ENCODE data around the gene PAX2. TPM values are rescaled to one million over a fixed set of nuclear protein-coding genes. Genes with fewer than 3 reads are reported as not detected.

PAX2 gene
- total RNA-seq, 1 experiment from 2014 or later = not detected

- Histone ChIP-seq H3K9me2 (ENCODE audit: insufficient read depth) (no peaks in the 10 kb centered on the region), H3K9me3 (ENCODE audit: insufficient read depth, low read depth) (no peaks in the 10 kb centered on the region), H4K20me1 (ENCODE audit: insufficient read depth) (no peaks in the 10 kb centered on the region), H3K4me2 (no peak overlapping the region), H3K27me3 (ENCODE audit: insufficient read depth, low read depth) (peaks cover 41% of the 10 kb centered on the region), H3K27ac (no peak overlapping the region), H2AFZ (no peak overlapping the region), H3K4me1 (replicated peaks; ENCODE audit: insufficient read depth) (no peaks in the 10 kb centered on the region), H3K79me2 (ENCODE audit: low read depth) (no peaks in the 10 kb centered on the region), H3F3A (ENCODE audit: insufficient read depth, low read depth) (no peaks in the 10 kb centered on the region), H3K4me3 (no peak overlapping the region), H3K36me3 (ENCODE audit: low read depth) (no peaks in the 10 kb centered on the region)
- intact Hi-C loops (cut with micrococcal nuclease; ENCODE audit: unreplicated experiment) = no loop called here
- POLR2A ChIA-PET (ENCODE audit: unreplicated experiment) = no interaction called here
- no TSS peak for BruUV-seq (replicated peaks)
- CTCF ChIA-PET = no interaction called here
- no peak for DNase-seq
- TF ChIP-seq EZH2 (IDR thresholded peaks at IDR 0.05; ENCODE audit: low read depth) (no peak), CTCF (conservative IDR thresholded peaks at IDR 0.05) (no peak)
These were observed 29.7 kb upstream of the PAX2 start for GRCh38 chr10:100715445-100716385.

GRCh38 chr10:100717166-100717565, 28.2 kb upstream of the PAX2 start:
- H3K79me2 ChIP-seq (ENCODE audit: low read depth) = no peaks in the 10 kb centered on the region
- no peaks in the 10 kb centered on the region for H3K9me3 ChIP-seq (ENCODE audit: insufficient read depth, low read depth)
- POLR2A ChIA-PET (ENCODE audit: unreplicated experiment) = no interaction called here
- no TSS peak for BruUV-seq (replicated peaks)
- H3K4me3 ChIP-seq = no peak overlapping the region
- no peaks in the 10 kb centered on the region for H3K4me1 ChIP-seq (replicated peaks; ENCODE audit: insufficient read depth)
- no peak overlapping the region for H3K27ac ChIP-seq
- intact Hi-C loops (cut with micrococcal nuclease; ENCODE audit: unreplicated experiment) = no loop called here
- H3K27me3 ChIP-seq (ENCODE audit: insufficient read depth, low read depth) = peaks cover 36% of the 10 kb centered on the region
- no peaks in the 10 kb centered on the region for H3K36me3 ChIP-seq (ENCODE audit: low read depth)
- no peaks in the 10 kb centered on the region for H3K9me2 ChIP-seq (ENCODE audit: insufficient read depth)
- TF ChIP-seq EZH2 (IDR thresholded peaks at IDR 0.05; ENCODE audit: low read depth) = no peak
- no peak for TF ChIP-seq CTCF (conservative IDR thresholded peaks at IDR 0.05)
- CTCF ChIA-PET = no interaction called here
- H2AFZ ChIP-seq = no peak overlapping the region
- H3K4me2 ChIP-seq = no peak overlapping the region
- DNase-seq = no peak
- H3F3A ChIP-seq (ENCODE audit: insufficient read depth, low read depth) = no peaks in the 10 kb centered on the region
- no peaks in the 10 kb centered on the region for H4K20me1 ChIP-seq (ENCODE audit: insufficient read depth)

- no peaks in the 10 kb centered on the region for H3F3A ChIP-seq (ENCODE audit: insufficient read depth, low read depth)
- intact Hi-C loops (cut with micrococcal nuclease; ENCODE audit: unreplicated experiment) = no loop called here
- no peaks in the 10 kb centered on the region for H3K9me2 ChIP-seq (ENCODE audit: insufficient read depth)
- peaks cover 32% of the 10 kb centered on the region for H3K27me3 ChIP-seq (ENCODE audit: insufficient read depth, low read depth)
- no peak overlapping the region for H3K27ac ChIP-seq
- DNase-seq = no peak
- H2AFZ ChIP-seq = no peak overlapping the region
- ChIA-PET CTCF (no interaction called here), POLR2A (ENCODE audit: unreplicated experiment) (no interaction called here)
- no peaks in the 10 kb centered on the region for H4K20me1 ChIP-seq (ENCODE audit: insufficient read depth)
- BruUV-seq (replicated peaks) = no TSS peak
- no peaks in the 10 kb centered on the region for H3K9me3 ChIP-seq (ENCODE audit: insufficient read depth, low read depth)
- H3K4me3 ChIP-seq = no peak overlapping the region
- no peaks in the 10 kb centered on the region for H3K4me1 ChIP-seq (replicated peaks; ENCODE audit: insufficient read depth)
- TF ChIP-seq EZH2 (IDR thresholded peaks at IDR 0.05; ENCODE audit: low read depth) (no peak), CTCF (conservative IDR thresholded peaks at IDR 0.05) (no peak)
- H3K4me2 ChIP-seq = no peak overlapping the region
- no peaks in the 10 kb centered on the region for H3K79me2 ChIP-seq (ENCODE audit: low read depth)
- no peaks in the 10 kb centered on the region for H3K36me3 ChIP-seq (ENCODE audit: low read depth)
These were observed 27.1 kb upstream of the PAX2 start for GRCh38 chr10:100718197-100718742.

Measured in PC-9 (cell line).